Measurements from ENCODE around the gene LRRC38. TPM values are rescaled to one million over a fixed set of nuclear protein-coding genes. Genes with fewer than 3 reads are reported as not detected.

Gene LRRC38
- total and polyA plus RNA-seq, 2 of the 8 experiments (the other 6 are each of a cell fraction or from before 2014, with no cell fraction given): 0.17 to 0.63 TPM

DNA sequence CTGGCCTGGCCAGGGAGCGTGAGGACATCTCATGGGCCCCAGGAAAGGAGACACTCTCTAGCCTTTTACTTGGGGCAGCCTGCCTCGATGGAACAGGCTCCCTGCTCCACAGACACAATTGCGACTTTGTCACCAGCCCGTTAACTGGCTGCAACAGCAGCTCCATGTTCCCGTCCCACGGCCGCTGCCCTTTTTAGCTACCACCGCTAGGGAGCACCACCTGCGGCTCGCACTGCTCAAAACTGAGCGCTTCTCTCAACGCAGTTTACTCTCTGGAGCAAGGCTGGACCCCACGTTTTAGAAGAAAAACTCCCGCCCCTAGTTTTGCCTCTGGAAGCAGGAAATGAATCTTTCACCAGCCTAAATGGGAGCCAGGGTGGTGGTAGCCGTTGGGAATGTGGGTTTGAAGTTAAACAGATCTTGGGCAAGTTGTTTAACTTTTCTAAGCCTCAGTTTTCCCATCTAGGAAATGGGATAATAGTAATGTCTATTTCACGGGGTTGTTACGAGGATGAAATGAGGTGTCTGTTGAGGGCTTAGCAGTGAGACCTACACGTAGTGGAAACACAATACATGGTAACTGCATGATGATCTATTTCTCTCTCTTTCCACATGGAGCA, 3.5 kb upstream of the LRRC38 start:
- Histone ChIP-seq H3K23ac (ENCODE audit: insufficient read length) (no peak overlapping the region), H2AK5ac (ENCODE audit: low read depth, low read length) (no peak overlapping the region), H3K36me3 (ENCODE audit: control insufficient read depth in 2 of 4, insufficient read depth in 4 of 4, low read length in 3 of 4) (no peaks in the 10 kb centered on the region), H3K4me1 (replicated peaks in 1 of 4; ENCODE audit: control insufficient read depth in 3 of 4, insufficient read depth in 4 of 4, low read length in 3 of 4) (peaks cover 0 to 8% (median 3%) of the 10 kb centered on the region in 4 experiments; a peak in 4 of 7 replicates), H3K9ac (replicated peaks in 1 of 4; ENCODE audit: extremely low read depth in 1 of 4, low read depth in 3 of 4, low read length in 3 of 4) (no peak overlapping the region), H2BK120ac (replicated peaks; ENCODE audit: low read depth, low read length) (no peak overlapping the region), H3K14ac (ENCODE audit: insufficient read length) (no peak overlapping the region), H3K56ac (replicated peaks; ENCODE audit: insufficient read length, low read depth, low read length) (no peak overlapping the region), H2BK15ac (ENCODE audit: low read length) (no peak overlapping the region), H2BK5ac (ENCODE audit: low read depth, low read length) (no peak overlapping the region), H4K91ac (replicated peaks; ENCODE audit: insufficient read length, low read length) (no peak overlapping the region), H2AFZ (ENCODE audit: low read length) (no peak overlapping the region), H2BK12ac (ENCODE audit: low read depth, low read length) (no peak overlapping the region), H4K8ac (ENCODE audit: extremely low read depth, insufficient read depth, low read length) (no peak overlapping the region), H3K79me2 (ENCODE audit: control insufficient read depth in 1 of 2, insufficient read depth in 2 of 2, low read length in 2 of 2) (no peaks in the 10 kb centered on the region), H3K4me3 (ENCODE audit: extremely low read depth in 1 of 4, insufficient read depth in 2 of 4, low read depth in 3 of 4, low read length in 4 of 4) (no peak overlapping the region), H3K27me3 (replicated peaks in 1 of 4; ENCODE audit: control insufficient read depth in 3 of 4, extremely low read depth in 1 of 4, insufficient read depth in 3 of 4, low read length in 3 of 4) (peaks cover 17 to 54% (median 38%) of the 10 kb centered on the region in 4 experiments), H3K4me2 (ENCODE audit: insufficient read depth in 1 of 2, low read depth in 2 of 2, low read length in 2 of 2) (no peak overlapping the region), H4K20me1 (replicated peaks in 1 of 2; ENCODE audit: control insufficient read depth in 1 of 2, insufficient read depth in 2 of 2, low read length in 2 of 2) (peaks cover 0 to 2% of the 10 kb centered on the region in 2 experiments), H2BK20ac (ENCODE audit: low read length) (no peak overlapping the region), H4K5ac (ENCODE audit: insufficient read length, low read depth, low read length) (no peak overlapping the region), H3K27ac (ENCODE audit: low read depth, low read length) (no peak overlapping the region), H3K23me2 (ENCODE audit: low read depth, low read length) (peaks cover 6% of the 10 kb centered on the region), H3K4ac (replicated peaks; ENCODE audit: insufficient read length, low read depth, low read length) (no peak overlapping the region), H3K79me1 (ENCODE audit: low read depth, low read length) (no peaks in the 10 kb centered on the region), H3K9me3 (ENCODE audit: insufficient read depth in 2 of 2, low read depth in 1 of 2, low read length in 1 of 2) (peaks cover 0 to 4% of the 10 kb centered on the region in 2 experiments; a peak in 2 of 4 replicates), H3K18ac (ENCODE audit: extremely low read depth, low read length) (no peak overlapping the region)
- ChIA-PET POLR2A (ENCODE audit: partially characterized antibody) (no interaction called here), CTCF (ENCODE audit: partially characterized antibody) (interaction anchor here (0.6 to 2.5 kb wide), 17 partner anchors 9 to 208 kb away, joined by 3 to 16 read pairs (median 3); no protein-coding TSS in a partner anchor)
- FAIRE-seq (no peak), DNase-seq (ENCODE audit: low read depth in 1 of 2, low spot score in 2 of 2) (peak in 1 of 2 experiments; percentile 79)
- WGBS, 2 experiments (ENCODE audit: extremely low coverage in 1 of 2, insufficient coverage in 1 of 2, insufficient read length in 1 of 2, insufficient replicate concordance in 2 of 2, low coverage in 1 of 2, low lambda C conversion rate in 2 of 2, missing lambda C conversion rate in 1 of 2): 24% methylated on average over 18 of the region's 18 CpGs; no CpG with 5 or more reads in 1 of the 2 experiments
- TF ChIP-seq CBX5 (IDR thresholded peaks at IDR 0.05; ENCODE audit: low read depth, low read length) (no peak), KDM1A (IDR thresholded peaks at IDR 0.05; ENCODE audit: borderline replicate concordance, low read length) (peak; percentile 99), MAFK (IDR thresholded peaks at IDR 0.05; ENCODE audit: low read depth, low read length) (no peak)
- TF ChIP-seq, protein P1, sequence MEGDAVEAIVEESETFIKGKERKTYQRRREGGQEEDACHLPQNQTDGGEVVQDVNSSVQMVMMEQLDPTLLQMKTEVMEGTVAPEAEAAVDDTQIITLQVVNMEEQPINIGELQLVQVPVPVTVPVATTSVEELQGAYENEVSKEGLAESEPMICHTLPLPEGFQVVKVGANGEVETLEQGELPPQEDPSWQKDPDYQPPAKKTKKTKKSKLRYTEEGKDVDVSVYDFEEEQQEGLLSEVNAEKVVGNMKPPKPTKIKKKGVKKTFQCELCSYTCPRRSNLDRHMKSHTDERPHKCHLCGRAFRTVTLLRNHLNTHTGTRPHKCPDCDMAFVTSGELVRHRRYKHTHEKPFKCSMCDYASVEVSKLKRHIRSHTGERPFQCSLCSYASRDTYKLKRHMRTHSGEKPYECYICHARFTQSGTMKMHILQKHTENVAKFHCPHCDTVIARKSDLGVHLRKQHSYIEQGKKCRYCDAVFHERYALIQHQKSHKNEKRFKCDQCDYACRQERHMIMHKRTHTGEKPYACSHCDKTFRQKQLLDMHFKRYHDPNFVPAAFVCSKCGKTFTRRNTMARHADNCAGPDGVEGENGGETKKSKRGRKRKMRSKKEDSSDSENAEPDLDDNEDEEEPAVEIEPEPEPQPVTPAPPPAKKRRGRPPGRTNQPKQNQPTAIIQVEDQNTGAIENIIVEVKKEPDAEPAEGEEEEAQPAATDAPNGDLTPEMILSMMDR (IDR thresholded peaks at IDR 0.05; ENCODE audit: control extremely low read depth in 1 of 3, insufficient read depth in 1 of 3, low read depth in 1 of 3, low read length in 3 of 3): peak; percentile 76 to 89 (median 85)
- TF ChIP-seq, protein P2, sequence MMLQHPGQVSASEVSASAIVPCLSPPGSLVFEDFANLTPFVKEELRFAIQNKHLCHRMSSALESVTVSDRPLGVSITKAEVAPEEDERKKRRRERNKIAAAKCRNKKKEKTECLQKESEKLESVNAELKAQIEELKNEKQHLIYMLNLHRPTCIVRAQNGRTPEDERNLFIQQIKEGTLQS (IDR thresholded peaks at IDR 0.05; ENCODE audit: insufficient read depth, low read depth, low read length): no peak
